ENCODE measurements around the gene ITM2C.

ITM2C gene

GRCh38 chr2:230905448-230906421 is 41.0 kb downstream of the ITM2C start:
- Histone ChIP-seq H3K9me3 (no peaks in the 10 kb centered on the region), H3K36me3 (no peaks in the 10 kb centered on the region), H3K27me3 (peaks cover 0 to 21% of the 10 kb centered on the region in 2 donors), H3K4me1 (no peaks in the 10 kb centered on the region), H3K4me3 (no peak overlapping the region), H3K27ac (no peak overlapping the region)
- intact Hi-C loops (cut with DNase I; ENCODE audit: low total_unique reads) = no loop called here
- TF ChIP-seq CTCF (IDR thresholded peaks at IDR 0.05) = no peak
- peak in 1 of 2 donors; percentile 53 for DNase-seq

GRCh38 chr2:230906471-230907230 is 41.9 kb downstream of the ITM2C start:
- H3K4me3 ChIP-seq = no peak overlapping the region
- H3K36me3 ChIP-seq = no peaks in the 10 kb centered on the region
- no peaks in the 10 kb centered on the region for H3K9me3 ChIP-seq
- no peaks in the 10 kb centered on the region for H3K4me1 ChIP-seq
- peak in 1 of 2 donors; percentile 58 for DNase-seq
- H3K27ac ChIP-seq = no peak overlapping the region
- H3K27me3 ChIP-seq = peaks cover 0 to 12% of the 10 kb centered on the region in 2 donors
- intact Hi-C loops (cut with DNase I; ENCODE audit: low total_unique reads) = no loop called here
- no peak for TF ChIP-seq CTCF (IDR thresholded peaks at IDR 0.05)

- Histone ChIP-seq H3K27me3 (peaks cover 0 to 6% of the 10 kb centered on the region in 2 donors), H3K36me3 (no peaks in the 10 kb centered on the region), H3K27ac (no peak overlapping the region), H3K4me1 (no peaks in the 10 kb centered on the region), H3K4me3 (no peak overlapping the region), H3K9me3 (no peaks in the 10 kb centered on the region)
- intact Hi-C loops (cut with DNase I; ENCODE audit: low total_unique reads) = no loop called here
- peak in 1 of 2 donors; percentile 61 for DNase-seq
- TF ChIP-seq CTCF (IDR thresholded peaks at IDR 0.05) = no peak
Measured at GRCh38 chr2:230907361-230908091, 42.8 kb downstream of the ITM2C start.

GRCh38 chr2:230908092-230908594 is 43.4 kb downstream of the ITM2C start:
- intact Hi-C loops (cut with DNase I; ENCODE audit: low total_unique reads) = no loop called here
- Histone ChIP-seq H3K9me3 (no peaks in the 10 kb centered on the region), H3K36me3 (no peaks in the 10 kb centered on the region), H3K4me3 (no peak overlapping the region), H3K4me1 (no peaks in the 10 kb centered on the region), H3K27ac (no peak overlapping the region), H3K27me3 (peaks cover 0 to 5% of the 10 kb centered on the region in 2 donors)
- no peak for TF ChIP-seq CTCF (IDR thresholded peaks at IDR 0.05)
- DNase-seq = no peak

GRCh38 chr2:230908595-230909191 is 44.0 kb downstream of the ITM2C start:
- no peaks in the 10 kb centered on the region for H3K36me3 ChIP-seq
- no peaks in the 10 kb centered on the region for H3K4me1 ChIP-seq
- no peak for TF ChIP-seq CTCF (IDR thresholded peaks at IDR 0.05)
- intact Hi-C loops (cut with DNase I; ENCODE audit: low total_unique reads) = no loop called here
- peaks cover 0 to 2% of the 10 kb centered on the region in 2 donors for H3K27me3 ChIP-seq
- H3K4me3 ChIP-seq = no peak overlapping the region
- peak in 1 of 2 donors; percentile 32 for DNase-seq
- no peaks in the 10 kb centered on the region for H3K9me3 ChIP-seq
- no peak overlapping the region for H3K27ac ChIP-seq

All from tibial artery (tissue), 4 donors.